SK-N-DZ (cell line): ENCODE results near the gene APOC4.
A peak's percentile ranks its signal among the peaks of the same experiment; 100 is the strongest.
"Not testable (repeated sequence)": the region's sequence is repeated elsewhere in the genome, so short reads cannot be mapped to it uniquely, and the experiment has no call there.

Experiments used
- DNase-seq: peaks from one replicate; pipeline ENCODE4 v3.0.0-alpha.2; 2015; ENCODE audit warnings: low spot score

Gene APOC4

DNA sequence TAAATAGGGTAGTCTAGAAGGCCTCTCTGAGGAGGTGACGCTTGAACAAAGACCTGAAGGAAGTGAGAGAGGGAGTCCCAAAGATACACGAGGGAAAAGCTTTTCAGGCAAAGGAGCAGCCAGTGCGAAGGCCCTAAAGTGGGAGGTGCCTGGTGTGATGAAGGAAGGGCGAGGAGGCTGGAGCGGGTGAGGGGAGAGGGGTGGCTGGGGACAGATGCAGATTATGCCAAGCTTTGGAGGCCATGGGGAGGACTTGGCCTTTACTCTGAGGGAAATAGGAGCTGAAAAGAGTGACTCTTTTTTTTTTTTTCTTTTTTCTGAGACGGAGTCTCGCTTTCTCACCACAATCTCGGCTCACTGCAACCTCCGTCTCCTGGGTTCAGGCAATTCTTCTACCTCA lies 16.1 kb downstream of the APOC4 start:
- DNase-seq: no peak

DNA sequence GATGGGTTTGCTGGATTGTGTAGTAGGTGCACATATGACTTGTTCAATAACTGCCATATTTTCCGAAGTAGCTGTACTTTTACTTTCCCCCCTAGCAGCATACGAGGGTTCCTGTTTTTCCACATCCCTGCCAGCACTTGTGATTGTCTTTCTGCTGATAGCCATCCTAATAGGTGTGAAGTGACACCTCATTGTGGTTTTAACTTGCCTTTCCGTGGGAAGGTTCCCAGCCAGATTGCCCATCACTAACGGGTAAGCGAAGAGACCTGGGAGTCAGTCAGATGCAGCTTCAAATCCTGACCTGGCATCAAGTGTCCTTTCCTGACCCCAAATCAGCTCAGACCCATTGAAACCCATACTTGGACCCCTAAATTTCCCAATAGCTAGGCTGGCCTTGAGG lies 17.7 kb downstream of the APOC4 start:
- no peak for DNase-seq

DNA sequence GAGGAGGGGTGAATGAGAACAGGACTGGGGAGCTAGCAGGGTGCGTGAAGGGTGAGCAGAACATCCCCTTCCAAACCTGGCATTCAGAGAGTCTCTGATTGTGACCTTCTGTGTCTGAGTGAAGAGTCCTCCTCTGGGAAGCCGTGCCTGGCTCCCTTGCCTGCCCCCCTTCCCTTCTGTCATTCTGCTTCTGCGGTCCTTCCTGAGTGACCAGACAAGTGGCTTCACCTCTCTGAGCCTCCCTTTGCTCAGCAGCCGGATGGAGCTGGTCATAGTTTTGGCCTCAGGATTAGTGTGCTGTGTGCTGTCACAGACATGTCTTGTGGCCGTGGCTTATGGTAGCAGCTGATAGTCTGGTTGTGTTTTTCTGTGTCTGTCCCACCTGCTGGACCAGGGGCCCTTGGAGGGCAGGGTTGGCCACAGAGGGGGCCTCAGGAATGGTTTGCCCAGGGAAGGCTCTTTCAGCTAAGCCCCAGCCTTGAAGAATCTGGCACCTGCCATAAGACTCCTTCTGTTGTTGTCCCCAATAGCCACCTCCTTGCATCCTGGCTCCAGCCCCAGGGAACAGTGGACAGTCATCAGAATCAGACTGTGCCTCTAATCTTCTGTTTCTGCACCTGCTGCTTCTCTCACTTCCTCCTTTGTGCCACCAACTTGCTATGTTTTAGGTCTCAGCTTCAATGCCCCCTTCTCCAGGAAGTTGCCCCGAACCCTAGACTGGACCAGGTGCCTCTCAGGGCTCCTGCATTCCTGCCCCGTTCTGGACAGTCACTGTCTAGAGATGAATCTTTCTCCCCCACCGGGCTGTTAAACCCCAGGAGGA lies 19.1 kb downstream of the APOC4 start:
- DNase-seq: no peak

DNA sequence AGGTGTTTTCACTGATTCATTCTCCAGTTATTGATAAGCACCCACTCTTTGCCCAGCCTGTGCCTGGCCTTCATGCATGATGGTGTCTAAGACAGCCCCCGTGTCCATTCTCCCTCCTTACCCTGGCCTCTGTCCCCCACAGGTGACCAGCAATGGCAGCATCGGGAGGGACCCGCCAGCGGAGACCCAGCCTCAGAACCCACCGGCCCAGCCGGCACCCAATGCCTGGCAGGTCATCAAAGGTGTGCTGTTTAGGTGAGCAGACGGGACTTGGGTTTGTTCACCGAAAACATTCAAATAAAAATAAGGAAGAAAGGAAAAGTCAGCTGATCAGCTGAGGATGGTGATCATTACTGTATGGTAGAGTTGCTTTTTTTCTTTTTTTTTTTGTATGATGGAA lies 19.8 kb downstream of the APOC4 start:
- DNase-seq: no peak

DNA sequence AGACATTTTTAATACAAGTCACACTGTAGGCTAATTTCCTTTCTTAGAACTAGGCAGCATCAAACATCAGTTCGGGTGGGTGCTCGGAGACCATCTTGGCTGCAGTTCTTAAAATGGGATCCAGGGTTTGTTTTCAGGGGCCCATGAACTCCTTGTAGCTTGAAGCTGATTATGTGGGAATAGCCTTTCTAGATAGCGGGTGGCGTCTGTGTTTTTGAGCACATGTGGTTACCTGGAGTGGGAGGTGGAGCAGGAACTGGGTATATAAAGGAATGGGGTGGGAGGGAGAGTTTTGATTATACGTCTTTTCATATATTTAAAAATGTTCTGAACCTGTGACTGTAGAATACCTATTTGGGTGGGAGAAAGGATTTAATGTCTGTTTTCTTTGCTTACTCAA lies 26.1 kb downstream of the APOC4 start:
- DNase-seq: no peak

DNA sequence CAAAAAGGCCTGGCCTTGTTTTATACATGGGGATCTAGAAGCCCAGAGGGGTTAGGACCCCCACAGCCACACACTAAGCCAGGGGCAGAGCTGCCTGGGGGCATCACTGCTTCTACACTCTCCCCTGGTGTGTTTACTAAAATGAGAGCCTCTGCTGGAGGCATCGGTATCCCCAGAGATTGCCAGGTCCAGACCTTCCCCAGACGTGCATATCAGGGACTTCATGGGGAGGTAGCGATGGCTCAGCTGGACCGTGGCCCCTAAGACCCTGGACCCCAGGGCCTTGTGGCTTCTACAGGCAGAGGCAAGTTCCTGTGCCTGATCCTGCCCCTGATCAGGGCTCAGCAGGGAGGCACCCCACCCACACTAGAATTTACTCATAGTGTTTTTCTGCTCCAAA lies 26.6 kb downstream of the APOC4 start:
- DNase-seq: no peak

DNA sequence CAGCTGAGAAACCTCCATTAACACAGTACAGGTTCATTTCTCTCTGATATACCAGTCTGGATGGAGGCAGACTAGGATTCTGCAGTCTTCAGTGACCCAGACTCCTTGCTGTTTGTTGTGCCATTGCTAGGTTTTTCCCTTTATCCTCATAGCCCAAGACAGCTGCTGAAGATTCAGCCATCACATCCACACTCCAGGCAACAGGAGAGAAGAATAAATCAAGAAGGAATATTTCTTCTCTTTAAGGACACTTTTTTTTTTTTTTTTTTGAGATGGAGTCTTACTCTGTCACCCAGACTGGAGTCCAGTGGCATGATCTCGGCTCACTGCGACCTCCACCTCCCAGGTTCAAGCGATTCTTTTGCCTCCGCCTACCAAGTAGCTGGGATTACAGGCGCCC lies 27.4 kb downstream of the APOC4 start:
- no peak for DNase-seq

DNA sequence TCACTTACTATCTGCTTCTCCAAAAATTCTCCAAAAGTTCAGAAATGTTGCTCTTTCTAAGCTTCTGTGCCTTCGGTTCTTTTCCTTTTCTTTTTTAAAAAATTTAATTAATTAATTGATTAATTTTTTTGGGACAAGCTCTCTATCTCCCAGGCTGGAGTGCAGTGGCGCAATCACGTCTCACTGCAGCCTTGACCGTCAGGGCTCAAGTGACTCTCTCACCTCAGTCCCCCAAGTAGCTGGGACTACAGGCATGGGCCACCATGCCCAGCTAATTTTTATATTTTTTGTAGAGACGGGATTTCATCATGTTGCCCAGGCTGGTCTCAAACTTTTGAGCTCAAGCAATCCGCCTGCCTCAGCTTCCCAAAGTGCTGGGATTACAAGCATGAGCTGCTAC lies 29.4 kb downstream of the APOC4 start:
- not testable (repeated sequence) for DNase-seq

DNA sequence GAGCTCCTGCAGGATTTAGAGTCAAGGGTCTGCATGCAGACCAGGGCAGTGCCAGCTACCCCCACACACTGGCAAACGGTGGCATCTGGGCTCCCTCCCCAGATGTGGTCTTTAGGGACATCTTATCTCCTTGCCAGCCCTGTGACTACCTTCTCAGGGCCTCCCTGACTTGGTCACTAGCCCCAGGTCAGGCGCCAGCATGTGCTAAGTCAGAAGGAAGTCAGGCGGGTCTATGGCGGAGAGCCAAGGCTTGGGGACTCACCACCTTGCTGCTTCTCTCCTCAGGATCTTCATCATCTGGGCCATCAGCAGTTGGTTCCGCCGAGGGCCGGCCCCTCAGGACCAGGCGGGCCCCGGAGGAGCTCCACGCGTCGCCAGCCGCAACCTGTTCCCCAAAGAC lies 30.8 kb downstream of the APOC4 start:
- no peak for DNase-seq

DNA sequence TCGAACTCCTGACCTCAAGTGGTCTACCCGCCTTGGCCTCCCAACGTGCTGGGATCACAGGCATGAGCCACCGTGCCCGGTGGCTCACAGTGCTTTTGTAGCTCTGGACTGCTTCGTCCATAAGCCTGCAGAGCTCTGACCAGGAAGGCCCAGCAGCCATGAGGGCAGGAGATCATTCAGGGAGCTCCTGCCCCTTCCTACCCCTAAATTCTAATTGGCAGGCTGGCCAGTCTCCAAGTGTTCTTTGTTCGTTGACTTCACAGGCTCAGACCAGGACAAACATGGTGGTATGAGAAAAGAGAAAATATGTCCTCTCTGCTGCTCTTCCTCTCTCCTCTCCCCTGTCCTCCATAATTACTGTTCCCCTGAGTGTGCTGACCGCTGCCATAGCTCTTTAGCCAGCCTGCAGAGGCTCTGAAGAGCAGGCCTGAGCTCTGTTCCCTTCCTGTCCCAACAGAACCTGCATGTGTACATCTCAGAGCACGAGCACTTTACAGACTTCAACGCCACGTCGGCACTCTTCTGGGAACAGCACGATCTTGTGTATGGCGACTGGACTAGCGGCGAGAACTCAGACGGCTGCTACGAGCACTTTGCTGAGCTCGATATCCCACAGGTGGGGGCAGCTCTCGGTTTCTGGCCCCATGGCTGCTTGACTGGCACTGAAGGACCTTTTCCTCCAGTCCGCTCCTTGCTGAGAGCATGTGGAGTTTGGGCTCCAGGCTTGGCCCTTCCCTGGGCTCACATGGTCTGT lies 32.1 kb downstream of the APOC4 start:
- DNase-seq: no peak

DNA sequence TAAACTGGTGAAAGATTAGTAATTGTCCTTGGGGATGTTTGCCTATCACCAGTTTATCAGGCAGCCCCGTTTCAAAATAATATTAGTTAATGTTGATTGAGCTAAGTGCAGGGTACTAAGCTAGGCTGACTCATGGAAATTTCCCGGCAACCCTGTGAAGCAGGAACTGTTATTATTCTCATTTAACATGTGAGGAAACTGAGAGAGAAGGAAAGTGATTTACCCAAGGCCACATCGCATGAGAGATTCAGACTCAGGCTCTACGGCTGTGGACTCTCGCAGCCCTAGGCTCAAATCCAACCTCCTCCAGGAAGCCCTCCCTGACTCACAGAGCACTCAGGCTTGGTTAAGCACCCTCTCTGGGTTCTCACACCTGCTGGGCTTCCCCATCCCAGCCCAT lies 32.8 kb downstream of the APOC4 start:
- DNase-seq: no peak

DNA sequence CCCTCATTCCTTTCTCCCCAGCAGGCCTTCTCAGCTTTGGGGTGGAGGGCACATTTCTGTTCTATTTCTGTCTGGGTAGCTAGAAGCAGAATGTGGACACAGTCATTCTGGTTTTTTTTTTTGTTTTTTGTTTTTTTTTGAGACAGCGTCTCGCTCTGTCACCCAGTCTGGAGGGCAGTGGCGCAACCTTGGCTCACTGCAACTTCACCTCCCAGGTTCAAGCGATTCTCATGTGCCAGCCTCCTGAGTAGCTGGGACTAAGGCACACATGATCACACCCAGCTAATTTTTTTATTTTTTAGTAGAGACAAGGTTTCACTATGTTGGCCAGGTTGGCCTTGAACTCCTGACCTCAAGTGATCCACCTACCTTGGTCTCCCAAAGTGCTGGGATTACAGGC lies 33.4 kb downstream of the APOC4 start:
- DNase-seq: no peak

DNA sequence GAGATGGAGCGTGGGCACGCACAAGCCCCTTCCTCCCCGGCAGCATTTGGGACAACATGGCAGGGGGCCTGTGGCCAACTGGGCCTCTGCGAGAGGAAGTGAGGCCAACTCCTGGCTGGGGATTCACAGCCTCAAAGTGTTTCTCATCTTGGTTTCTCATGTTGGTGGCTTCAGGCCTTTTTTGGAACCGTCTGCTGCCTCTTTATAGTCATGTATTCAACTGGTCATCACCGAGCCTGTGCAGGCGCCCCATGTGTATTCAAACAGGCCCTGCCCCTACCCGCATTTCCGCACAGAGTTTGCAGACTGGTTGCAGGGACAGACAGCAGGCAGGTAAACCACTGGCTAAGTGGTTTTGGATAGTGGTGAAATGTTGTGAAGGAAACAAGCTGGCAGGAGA lies 42.0 kb downstream of the APOC4 start:
- no peak for DNase-seq

DNA sequence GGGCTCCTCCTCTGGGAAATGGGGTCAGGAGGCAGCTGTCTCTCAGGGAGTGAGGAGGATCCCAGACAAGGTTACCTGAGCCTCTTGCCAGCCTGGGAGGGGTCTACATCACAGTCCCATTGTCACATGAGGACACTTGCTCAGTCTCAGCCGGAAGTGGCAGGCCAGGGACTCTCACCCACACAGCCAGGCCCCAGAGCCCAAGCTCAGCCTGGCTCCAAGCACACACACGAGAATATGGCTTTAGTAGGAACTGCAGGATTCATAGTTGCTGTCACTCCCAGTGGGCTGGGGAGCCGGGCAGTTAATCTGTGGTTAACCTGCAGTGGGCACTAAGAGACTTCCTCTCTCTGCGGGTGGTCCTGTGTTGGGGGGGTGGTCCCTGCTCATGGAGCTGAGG lies 43.4 kb downstream of the APOC4 start:
- DNase-seq: no peak

DNA sequence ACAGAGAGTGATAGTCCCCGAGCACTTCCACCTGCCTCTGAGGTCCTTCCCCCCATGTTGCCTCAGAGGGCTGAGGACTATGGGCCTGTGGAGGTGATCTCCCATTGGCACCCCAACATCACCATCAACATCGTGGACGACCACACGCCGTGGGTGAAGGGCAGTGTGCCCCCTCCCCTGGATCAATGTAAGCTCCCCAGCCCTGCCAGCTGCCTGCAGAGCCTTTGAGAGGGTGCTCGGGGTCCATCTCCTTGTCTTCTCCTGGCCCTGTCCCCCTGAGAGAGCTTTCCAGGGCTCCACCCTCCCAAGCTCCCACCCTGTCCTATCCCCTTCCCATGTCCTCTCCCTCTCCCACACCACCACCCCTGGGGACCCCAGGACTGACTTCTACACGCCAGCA lies 44.4 kb downstream of the APOC4 start:
- DNase-seq: no peak

DNA sequence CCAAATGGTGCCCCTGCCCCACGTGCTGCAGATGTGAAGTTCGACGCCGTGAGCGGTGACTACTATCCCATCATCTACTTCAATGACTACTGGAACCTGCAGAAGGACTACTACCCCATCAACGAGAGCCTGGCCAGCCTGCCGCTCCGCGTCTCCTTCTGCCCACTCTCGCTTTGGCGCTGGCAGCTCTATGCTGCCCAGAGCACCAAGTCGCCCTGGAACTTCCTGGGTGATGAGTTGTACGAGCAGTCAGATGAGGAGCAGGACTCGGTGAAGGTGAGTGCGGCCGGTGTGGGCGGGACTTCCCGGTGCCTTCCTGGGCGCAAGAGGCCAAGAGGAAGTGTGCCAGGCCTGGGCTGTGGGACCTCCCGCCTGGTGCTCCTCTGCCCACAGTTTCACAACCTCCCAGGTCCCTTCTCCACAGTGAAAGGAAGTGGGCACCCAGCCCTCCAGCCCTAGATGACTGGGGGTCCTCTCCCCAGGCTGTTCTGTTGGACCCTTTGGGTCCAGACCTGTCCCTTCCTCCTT lies 45.2 kb downstream of the APOC4 start:
- no peak for DNase-seq

DNA sequence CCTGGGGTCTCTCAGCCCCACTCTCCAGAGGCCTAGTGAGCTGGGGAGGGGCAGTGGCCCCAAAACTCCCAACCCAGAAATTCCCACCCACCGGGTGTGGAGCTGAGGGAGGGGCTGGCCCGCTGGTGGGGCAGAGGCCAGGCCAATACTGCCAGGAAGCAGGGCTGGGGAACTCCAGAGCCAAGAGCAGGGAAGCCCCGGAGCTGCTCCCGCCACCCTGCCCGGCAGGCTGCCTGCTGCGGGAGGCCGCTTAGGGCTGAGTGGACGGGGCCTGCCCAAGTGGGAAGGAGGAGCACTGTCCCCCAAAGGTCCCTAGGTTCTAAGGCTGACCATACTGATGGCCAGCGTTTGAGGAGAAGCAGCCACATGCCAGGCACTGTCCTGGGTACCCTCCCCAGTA lies 46.2 kb downstream of the APOC4 start:
- no peak for DNase-seq

DNA sequence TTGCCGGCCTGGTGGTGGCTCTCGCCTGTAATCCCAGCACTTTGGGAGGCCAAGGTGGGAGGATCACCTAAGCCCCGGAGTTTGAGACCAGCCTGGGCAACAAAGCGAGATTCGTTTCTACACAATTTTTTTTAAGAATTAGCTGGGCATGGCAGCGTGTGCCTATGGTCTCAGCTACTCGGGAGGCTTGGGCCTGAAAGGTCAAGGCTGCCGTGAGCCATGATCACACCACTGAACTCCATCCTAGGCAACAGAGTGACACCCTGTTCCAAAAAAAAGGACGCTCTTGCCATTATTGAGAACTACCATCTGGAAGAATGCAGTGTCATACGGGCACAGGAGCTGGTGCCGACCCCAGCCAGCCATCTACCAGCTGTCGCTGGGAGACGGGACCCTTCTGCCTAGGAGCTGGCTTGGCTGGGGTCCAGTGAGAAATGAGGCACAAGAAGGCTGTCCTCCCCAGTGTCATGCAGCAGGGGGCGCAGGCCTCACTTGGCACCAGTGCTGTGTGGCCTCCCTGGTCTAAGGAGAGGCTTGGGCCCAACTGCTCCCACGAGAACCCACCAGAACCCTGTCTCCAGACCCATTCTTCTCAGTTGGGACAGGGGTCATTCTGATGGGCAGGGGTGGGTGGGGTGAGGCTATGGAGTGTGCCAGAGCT lies 47.0 kb downstream of the APOC4 start:
- DNase-seq: peak; percentile 37

DNA sequence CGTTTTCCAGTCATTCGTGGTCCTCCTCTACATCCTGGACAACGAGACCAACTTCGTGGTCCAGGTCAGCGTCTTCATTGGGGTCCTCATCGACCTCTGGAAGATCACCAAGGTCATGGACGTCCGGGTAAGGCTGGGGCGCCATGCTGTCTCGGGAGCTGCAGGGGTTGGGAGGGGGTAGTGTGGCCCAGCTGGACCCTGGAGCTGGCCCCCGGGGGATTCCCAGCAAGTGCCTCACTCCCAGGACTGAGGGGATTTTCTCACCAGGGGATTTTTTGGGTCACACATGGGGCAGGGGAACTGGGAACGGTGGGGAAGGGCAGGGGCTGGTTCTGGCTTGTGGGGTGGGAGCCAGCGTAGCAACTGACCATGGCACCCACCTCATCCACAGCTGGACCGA lies 48.4 kb downstream of the APOC4 start:
- DNase-seq: no peak

DNA sequence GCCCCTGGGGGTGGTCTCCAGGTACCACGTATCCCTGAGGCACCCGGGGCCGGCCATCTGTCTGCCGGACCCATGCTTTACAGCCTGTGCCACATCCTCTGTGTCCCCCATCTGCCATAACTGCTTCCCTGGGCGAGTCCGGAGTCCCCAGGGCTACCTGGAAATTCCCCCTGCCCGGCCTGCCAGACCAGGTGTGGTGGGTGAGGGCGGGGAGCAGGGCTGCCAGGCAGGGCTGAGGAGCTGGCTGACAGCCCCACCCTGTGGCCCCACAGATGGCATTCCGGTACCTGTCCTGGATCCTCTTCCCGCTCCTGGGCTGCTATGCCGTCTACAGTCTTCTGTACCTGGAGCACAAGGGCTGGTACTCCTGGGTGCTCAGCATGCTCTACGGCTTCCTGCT lies 48.9 kb downstream of the APOC4 start:
- no peak for DNase-seq

DNA sequence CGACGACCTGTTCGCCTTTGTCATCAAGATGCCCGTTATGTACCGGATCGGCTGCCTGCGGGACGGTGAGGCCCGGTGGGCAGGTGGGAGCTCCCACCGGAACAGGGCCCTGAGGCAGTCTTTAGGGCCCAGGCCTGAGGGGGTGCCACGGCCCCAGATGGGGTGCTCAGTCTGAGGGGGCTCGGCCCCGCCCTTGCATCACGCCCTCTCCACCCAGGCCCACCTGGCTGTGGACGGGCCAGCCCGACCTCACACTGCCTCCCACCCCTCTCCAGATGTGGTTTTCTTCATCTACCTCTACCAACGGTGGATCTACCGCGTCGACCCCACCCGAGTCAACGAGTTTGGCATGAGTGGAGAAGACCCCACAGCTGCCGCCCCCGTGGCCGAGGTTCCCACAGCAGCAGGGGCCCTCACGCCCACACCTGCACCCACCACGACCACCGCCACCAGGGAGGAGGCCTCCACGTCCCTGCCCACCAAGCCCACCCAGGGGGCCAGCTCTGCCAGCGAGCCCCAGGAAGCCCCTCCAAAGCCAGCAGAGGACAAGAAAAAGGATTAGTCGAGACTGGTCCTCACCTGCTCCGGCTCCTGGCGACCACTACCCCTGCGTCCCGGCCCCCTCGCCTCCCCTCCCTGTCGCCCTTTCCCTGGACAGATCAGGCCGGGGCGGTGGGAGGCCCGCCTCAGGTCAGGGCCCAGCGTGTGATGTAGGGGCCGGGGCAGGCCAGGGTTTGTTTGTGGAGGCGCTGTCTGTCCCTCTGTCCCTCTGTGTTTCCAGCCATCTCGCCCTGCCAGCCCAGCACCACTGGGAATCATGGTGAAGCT lies 50.5 kb downstream of the APOC4 start:
- DNase-seq: no peak

DNA sequence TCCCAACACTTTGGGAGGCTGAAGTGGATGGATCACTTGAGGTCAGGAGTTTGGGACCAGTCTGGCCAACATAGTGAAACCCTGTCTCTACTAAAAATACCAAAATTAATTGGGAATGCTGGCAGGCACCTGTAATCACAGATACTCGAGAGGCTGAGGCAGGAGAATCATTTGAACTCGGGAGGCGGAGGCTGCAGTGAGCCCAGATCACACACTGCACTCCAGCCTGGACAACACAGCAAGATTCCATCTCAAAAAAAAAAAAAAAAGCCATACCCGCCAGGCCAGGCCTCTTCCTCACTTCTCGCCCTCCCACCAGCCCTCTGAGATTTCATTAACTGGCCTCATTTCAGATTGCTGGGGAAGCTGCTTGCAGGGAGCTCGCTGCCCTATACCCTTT lies 51.5 kb downstream of the APOC4 start:
- DNase-seq: no peak
